MM.1S (cell line): ENCODE results near the gene UNC5A.

Experiments
- CTCF ChIP-seq: fragments of 300-600 bp; sonication (generic); IDR thresholded peaks from 2 replicates; pipeline ENCODE4 v1.5.1; 2016; ENCODE audit warnings: antibody characterized with exemption, low read length, mixed read lengths
- EZH2phosphoT487 ChIP-seq: fragments of 300-600 bp; sonication (generic); IDR thresholded peaks from 2 replicates; pipeline ENCODE4 v1.6.1; 2018; ENCODE audit warnings: antibody characterized with exemption, low read length

DNA sequence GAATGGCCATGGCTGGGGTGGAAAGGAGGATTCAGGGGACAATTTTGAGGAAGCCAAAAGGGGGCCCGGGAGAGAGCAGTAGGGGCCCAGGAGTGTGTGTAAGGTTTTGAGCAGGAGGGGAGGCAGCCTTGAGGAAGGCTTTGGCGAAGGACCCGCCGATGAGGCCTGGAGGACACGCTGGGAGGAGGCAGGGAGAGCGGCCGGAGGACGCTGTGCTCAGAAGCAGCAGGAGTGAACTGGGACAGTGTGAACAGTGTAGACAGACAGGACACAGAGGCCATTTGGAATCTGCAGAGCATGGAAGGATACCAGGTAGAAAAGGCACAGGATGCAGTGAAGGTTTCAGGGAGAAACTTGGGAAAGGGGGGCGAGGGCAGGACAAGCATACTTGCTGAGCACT lies 14.9 kb downstream of the UNC5A start:
- TF ChIP-seq CTCF (no peak), EZH2phosphoT487 (no peak)
